Breast epithelium (tissue), 4 donors: Measurements from ENCODE around the gene HUS1B. TPM values are rescaled to one million over a fixed set of nuclear protein-coding genes. Genes with fewer than 3 reads are reported as not detected.

Experiments
- DNase-seq, 2 donors: peaks; one replicate each; pipeline ENCODE4 v3.0.0-alpha.2; 2019; ENCODE audit warnings: low spot score in 2 of 2
- H3K27ac ChIP-seq, 2 donors: fragments of 200-600 bp; sonication (generic) in 1 of 2; one replicate each; pipeline ENCODE4 v1.5.1; 2016 to 2019; ENCODE audit warnings: mild to moderate bottlenecking in 1 of 2
- H3K27me3 ChIP-seq, 2 donors: fragments of 200-600 bp; sonication (generic) in 1 of 2; one replicate each; pipeline versions ENCODE4 v1.5.1 to v1.6.0; 2017 to 2019; ENCODE audit warnings: control low read depth in 1 of 2, mild to moderate bottlenecking in 1 of 2
- H3K36me3 ChIP-seq: fragments of 200-600 bp; one replicate; pipeline ENCODE4 v1.5.1; 2019
- H3K4me1 ChIP-seq, 2 donors: fragments of 200-600 bp; sonication (generic); one replicate each; pipeline ENCODE4 v1.5.1; 2016 to 2019; ENCODE audit warnings: control low read depth in 1 of 2
- H3K4me3 ChIP-seq, 3 donors: fragments of 200-600 bp; sonication (generic); 1 replicate in 2 of 3; 2 replicates in 1 of 3; pipeline ENCODE4 v1.5.1; 2016 to 2019; ENCODE audit warnings: mild to moderate bottlenecking in 3 of 3, moderate library complexity in 2 of 3
- H3K9me3 ChIP-seq, 2 donors: fragments of 200-600 bp; sonication (generic) in 1 of 2; one replicate each; pipeline ENCODE4 v1.5.1; 2016 to 2019; ENCODE audit warnings: control low read depth in 1 of 2
- CTCF ChIP-seq, 3 donors: fragments of 450-650 bp; IDR thresholded peaks; one replicate each; pipeline ENCODE4 v1.5.1; 2016 to 2017; ENCODE audit warnings: antibody characterized with exemption in 3 of 3, mild to moderate bottlenecking in 3 of 3, moderate library complexity in 3 of 3
- POLR2A ChIP-seq: fragments of 450-650 bp; IDR thresholded peaks from one replicate; pipeline ENCODE4 v1.6.1; 2016; ENCODE audit warnings: antibody characterized with exemption, mild to moderate bottlenecking, moderate library complexity
- POLR2AphosphoS5 ChIP-seq, 3 donors: sonication (generic); formaldehyde crosslinking; IDR thresholded peaks; one replicate each; pipeline ENCODE4 v1.6.1; 2017; ENCODE audit warnings: antibody characterized with exemption in 3 of 3
- intact Hi-C: fragments of 100-400 bp; cut with DNase I; formaldehyde crosslinking; loops from one replicate; pipeline ENCODE4 v1.15.1; 2023; ENCODE audit warnings: low total_unique reads
- total RNA-seq, 3 donors: library from RNA; depleted of rRNA; stranded (reverse); fragments of >200 nt; gene quantifications; one replicate each; pipeline ENCODE4 v1.1.0, GENCODE V29; 2016

The HUS1B gene
- total RNA-seq, 3 donors from 2014 or later, result 3.2 to 5.4 (median 3.9) TPM

DNA sequence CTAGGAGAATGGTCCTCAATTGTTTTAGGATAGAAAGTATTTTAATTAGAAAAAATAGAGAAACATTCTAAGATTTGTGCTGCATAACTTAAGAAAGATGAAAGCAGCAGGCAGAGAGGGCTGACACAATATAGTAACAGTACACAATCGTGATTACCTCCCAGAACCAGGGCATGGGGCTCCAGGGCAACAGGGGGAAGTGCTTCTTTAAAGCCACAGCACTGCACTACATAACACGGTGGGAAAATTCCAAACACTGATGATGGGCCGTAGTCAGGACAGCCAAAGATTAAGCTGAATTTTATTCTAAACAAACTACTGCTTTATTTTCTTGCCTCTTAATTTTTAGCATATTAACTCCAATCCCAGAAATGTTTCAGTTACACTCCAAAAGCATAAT, 21.6 kb upstream of the HUS1B start:
- no peaks in the 10 kb centered on the region for H3K4me1 ChIP-seq
- H3K27me3 ChIP-seq, result no peaks in the 10 kb centered on the region
- H3K27ac ChIP-seq, result no peak overlapping the region
- no peak for DNase-seq
- H3K4me3 ChIP-seq, result no peak overlapping the region
- no peaks in the 10 kb centered on the region for H3K9me3 ChIP-seq
- no peaks in the 10 kb centered on the region for H3K36me3 ChIP-seq
- intact Hi-C loops, result no loop called here
- TF ChIP-seq CTCF (IDR thresholded peaks at IDR 0.05) (no peak), POLR2AphosphoS5 (IDR thresholded peaks at IDR 0.05) (no peak), POLR2A (no peak)

GRCh38 chr6:677919-678318, 21.0 kb upstream of the HUS1B start:
- intact Hi-C loops, result no loop called here
- H3K27me3 ChIP-seq, result no peaks in the 10 kb centered on the region
- no peaks in the 10 kb centered on the region for H3K36me3 ChIP-seq
- H3K27ac ChIP-seq, result no peak overlapping the region
- no peaks in the 10 kb centered on the region for H3K4me1 ChIP-seq
- TF ChIP-seq CTCF (IDR thresholded peaks at IDR 0.05) (no peak), POLR2A (no peak), POLR2AphosphoS5 (IDR thresholded peaks at IDR 0.05) (no peak)
- H3K4me3 ChIP-seq, result no peak overlapping the region
- no peaks in the 10 kb centered on the region for H3K9me3 ChIP-seq
- DNase-seq, result no peak

DNA sequence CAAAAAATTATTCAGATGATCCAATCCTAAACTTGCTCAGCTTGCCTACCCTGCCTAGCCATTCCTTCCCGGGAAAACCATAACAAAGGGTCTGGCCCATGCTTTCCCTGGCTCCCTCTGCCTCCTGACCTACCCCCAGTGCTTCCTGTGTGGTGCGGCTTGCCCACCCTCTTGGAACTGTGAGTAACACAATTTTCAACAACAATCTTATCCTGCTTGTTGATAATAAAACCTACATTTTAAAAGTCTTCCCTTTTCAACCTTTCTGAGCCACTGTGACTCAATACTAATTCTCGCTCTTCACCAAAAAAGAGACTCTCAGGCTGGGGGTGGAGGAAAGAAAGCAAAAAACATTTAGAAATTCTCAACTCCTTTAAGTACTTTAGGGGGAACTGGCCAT, 18.1 kb upstream of the HUS1B start:
- Histone ChIP-seq H3K27ac (no peak overlapping the region), H3K36me3 (no peaks in the 10 kb centered on the region), H3K9me3 (no peaks in the 10 kb centered on the region), H3K4me3 (no peak overlapping the region), H3K27me3 (no peaks in the 10 kb centered on the region), H3K4me1 (no peaks in the 10 kb centered on the region)
- no peak for DNase-seq
- intact Hi-C loops, result no loop called here
- no peak for TF ChIP-seq CTCF (IDR thresholded peaks at IDR 0.05)
- TF ChIP-seq POLR2A, result no peak
- TF ChIP-seq POLR2AphosphoS5 (IDR thresholded peaks at IDR 0.05), result no peak

DNA sequence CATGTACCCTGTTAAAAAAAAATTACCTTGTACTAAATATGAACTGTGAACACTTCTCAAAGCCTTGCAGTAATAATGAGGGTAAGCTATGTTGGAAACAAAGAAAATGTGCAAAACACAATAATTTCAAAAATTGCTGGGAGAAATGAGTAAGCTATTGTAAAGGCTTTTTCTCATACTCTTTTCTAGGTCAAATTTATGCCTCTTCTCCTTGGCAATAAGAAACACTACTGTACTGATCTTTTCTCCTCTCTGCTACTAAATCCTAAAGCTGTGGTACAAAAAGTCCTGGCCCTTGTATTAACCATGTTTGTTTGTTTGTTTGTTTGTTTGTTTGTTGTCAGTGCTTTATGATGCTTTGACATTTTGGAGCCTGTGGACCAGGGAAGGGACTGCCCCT, 17.5 kb upstream of the HUS1B start:
- DNase-seq, result no peak
- no peaks in the 10 kb centered on the region for H3K27me3 ChIP-seq
- H3K36me3 ChIP-seq, result no peaks in the 10 kb centered on the region
- no peaks in the 10 kb centered on the region for H3K4me1 ChIP-seq
- intact Hi-C loops, result no loop called here
- TF ChIP-seq POLR2AphosphoS5 (IDR thresholded peaks at IDR 0.05), result no peak
- no peak for TF ChIP-seq CTCF (IDR thresholded peaks at IDR 0.05)
- no peak for TF ChIP-seq POLR2A
- no peak overlapping the region for H3K4me3 ChIP-seq
- no peaks in the 10 kb centered on the region for H3K9me3 ChIP-seq
- H3K27ac ChIP-seq, result no peak overlapping the region

DNA sequence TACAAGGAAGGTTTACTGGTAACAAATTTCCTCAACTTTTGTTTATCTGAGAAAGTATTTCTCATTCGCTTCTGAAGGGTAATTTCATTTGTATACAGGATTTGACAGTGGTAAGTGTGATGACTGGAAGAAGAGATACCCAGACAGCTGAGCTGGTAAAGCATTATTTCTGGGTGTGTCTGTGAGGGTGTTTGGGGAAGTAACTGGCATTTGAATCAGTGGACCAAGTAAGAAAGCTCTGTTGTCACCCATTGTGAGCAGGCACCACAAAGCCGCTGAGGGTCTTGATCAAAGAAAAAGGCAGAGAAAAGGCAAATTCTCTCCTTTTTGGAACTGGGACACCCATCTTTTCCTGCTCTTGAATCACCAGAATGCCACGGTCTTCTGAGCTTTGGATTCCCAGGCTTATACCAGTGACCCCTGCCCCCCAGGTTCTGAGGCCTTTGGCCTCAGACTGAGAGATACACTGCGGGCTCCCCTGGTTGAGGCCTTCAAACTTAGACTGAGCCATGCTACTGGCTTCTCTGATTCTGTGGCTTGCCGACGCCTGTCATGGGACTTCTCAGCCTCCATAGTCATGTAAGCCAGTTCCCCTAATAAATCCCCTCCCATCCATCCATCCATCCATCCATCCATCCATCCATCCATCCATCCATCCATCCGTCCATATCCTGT, 10.5 kb upstream of the HUS1B start:
- H3K27me3 ChIP-seq, result no peaks in the 10 kb centered on the region
- H3K36me3 ChIP-seq, result no peaks in the 10 kb centered on the region
- intact Hi-C loops, result no loop called here
- no peak for DNase-seq
- H3K4me3 ChIP-seq, result no peak overlapping the region
- TF ChIP-seq POLR2AphosphoS5 (IDR thresholded peaks at IDR 0.05) (no peak), CTCF (IDR thresholded peaks at IDR 0.05) (no peak), POLR2A (no peak)
- no peak overlapping the region for H3K27ac ChIP-seq
- peaks cover 0 to 15% of the 10 kb centered on the region in 2 donors for H3K9me3 ChIP-seq
- H3K4me1 ChIP-seq, result no peaks in the 10 kb centered on the region
